Nephron (organoid): Measurements from ENCODE around the gene LUC7L2.

ENCODE experiments used
- H3K27ac Mint-ChIP-seq, 3 experiments: 2 replicates each; pipeline ENCODE4 v1.8.0; 2020; ENCODE audit warnings: mixed read lengths in 3 of 3, mild to moderate bottlenecking in 2 of 3, moderate library complexity in 1 of 3
- H3K27me3 Mint-ChIP-seq: 2 replicates; pipeline ENCODE4 v1.8.0; 2021; ENCODE audit warnings: low read depth, mild to moderate bottlenecking, moderate library complexity, mixed read lengths
- H3K36me3 Mint-ChIP-seq: 2 replicates; pipeline ENCODE4 v1.8.0; 2020; ENCODE audit warnings: low read depth, mixed read lengths
- H3K4me1 Mint-ChIP-seq: 2 replicates; pipeline ENCODE4 v1.8.0; 2020; ENCODE audit warnings: mixed read lengths
- H3K4me3 Mint-ChIP-seq, 3 experiments: 2 replicates each; pipeline ENCODE4 v1.8.0; 2020; ENCODE audit warnings: mild to moderate bottlenecking in 3 of 3, mixed read lengths in 3 of 3, moderate library complexity in 2 of 3
- H3K9me3 Mint-ChIP-seq: 2 replicates; pipeline ENCODE4 v1.8.0; 2020; ENCODE audit warnings: mixed read lengths
- TF ChIP-seq, protein P1 (sequence below), 3 experiments: fragments of 200-600 bp; sonication (generic); IDR thresholded peaks; one replicate each; pipeline ENCODE4 v1.5.0; 2021; ENCODE audit warnings: antibody characterized with exemption in 3 of 3; ENCODE audit not compliant: unreplicated experiment in 3 of 3

The LUC7L2 gene

DNA sequence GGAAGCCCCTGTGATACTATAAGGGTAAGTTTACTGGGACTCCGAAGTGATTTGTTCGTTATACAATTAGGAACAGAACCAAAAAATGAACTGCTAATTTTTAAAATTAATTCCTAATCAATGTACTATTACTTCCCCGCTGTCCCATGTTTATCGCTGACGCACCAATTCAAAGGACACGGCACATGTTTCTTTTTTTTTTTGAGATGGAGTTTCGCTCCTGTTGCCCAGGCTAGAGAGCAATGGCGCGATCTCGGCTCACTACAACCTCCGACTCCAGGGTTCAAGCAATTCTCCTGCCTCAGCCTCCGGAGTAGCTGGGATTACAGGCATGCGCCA, 20.0 kb upstream of the LUC7L2 start:
- H3K27ac Mint-ChIP-seq, result peak overlapping the region; percentile 100
- peaks cover 11% of the 10 kb centered on the region for H3K9me3 Mint-ChIP-seq
- H3K4me3 Mint-ChIP-seq, result peak overlapping the region; percentile 91 to 93 (median 91)
- peaks cover 12% of the 10 kb centered on the region for H3K36me3 Mint-ChIP-seq
- peaks cover 6% of the 10 kb centered on the region for H3K27me3 Mint-ChIP-seq
- TF ChIP-seq, protein P1, sequence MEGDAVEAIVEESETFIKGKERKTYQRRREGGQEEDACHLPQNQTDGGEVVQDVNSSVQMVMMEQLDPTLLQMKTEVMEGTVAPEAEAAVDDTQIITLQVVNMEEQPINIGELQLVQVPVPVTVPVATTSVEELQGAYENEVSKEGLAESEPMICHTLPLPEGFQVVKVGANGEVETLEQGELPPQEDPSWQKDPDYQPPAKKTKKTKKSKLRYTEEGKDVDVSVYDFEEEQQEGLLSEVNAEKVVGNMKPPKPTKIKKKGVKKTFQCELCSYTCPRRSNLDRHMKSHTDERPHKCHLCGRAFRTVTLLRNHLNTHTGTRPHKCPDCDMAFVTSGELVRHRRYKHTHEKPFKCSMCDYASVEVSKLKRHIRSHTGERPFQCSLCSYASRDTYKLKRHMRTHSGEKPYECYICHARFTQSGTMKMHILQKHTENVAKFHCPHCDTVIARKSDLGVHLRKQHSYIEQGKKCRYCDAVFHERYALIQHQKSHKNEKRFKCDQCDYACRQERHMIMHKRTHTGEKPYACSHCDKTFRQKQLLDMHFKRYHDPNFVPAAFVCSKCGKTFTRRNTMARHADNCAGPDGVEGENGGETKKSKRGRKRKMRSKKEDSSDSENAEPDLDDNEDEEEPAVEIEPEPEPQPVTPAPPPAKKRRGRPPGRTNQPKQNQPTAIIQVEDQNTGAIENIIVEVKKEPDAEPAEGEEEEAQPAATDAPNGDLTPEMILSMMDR (IDR thresholded peaks at IDR 0.05; ENCODE audit: unreplicated experiment in 3 of 3), result no peak
- H3K4me1 Mint-ChIP-seq, result peaks cover 8% of the 10 kb centered on the region

DNA sequence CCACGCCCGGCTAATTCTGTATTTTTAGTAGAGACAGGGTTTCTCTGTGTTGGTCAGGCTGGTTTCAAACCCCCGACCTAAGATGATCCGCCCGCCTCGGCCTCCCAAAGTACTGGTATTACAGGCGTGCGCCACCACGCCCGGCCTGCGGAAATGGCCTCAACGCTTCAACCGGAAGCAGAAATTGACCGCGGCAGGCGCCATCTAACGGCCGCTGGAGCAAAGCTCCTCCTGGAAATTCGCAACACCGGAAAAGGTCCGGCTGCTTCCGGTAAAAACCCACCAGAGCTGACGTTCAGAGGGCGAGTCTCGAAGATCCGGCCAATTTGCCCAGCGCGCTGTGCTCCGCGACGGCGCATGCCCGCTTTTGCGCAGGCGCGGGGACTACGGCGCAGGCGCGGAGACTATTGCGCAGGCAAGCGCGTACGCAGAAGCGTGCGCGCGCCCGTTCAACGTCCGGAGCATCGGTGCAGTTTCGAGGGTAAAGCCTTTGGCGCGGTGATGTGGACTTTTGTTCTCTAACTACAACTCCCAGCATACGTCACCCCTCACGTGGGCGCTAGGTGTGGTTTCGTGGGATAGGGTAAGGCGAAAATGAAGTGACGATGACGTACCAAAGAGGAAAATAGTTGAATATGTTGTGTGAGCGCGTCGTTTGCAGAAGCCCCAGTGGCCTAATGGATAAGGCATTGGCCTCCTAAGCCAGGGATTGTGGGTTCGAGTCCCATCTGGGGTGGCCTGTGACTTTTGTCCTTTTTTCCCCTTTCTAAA, 19.5 kb upstream of the LUC7L2 start:
- Mint-ChIP-seq H3K27ac (peak overlapping the region; percentile 100), H3K4me3 (peak overlapping the region; percentile 91 to 93 (median 91)), H3K27me3 (peaks cover 6% of the 10 kb centered on the region), H3K9me3 (peaks cover 11% of the 10 kb centered on the region), H3K4me1 (peaks cover 8% of the 10 kb centered on the region), H3K36me3 (peaks cover 16% of the 10 kb centered on the region)
- TF ChIP-seq, protein P1 (IDR thresholded peaks at IDR 0.05; ENCODE audit: unreplicated experiment in 3 of 3), result peak; percentile 76 to 85 (median 82)

DNA sequence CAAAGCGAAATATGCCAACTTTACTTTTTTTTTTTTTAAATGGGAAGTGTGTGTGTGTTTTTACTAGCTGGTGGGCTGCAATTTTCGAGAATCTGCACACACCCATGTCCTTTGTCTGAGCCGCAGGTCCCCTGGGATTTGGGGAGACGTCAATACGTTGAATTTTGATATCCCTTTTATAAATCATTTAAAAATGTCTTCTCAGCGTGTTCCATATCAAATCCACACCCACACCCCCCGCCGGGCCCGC, 19.0 kb upstream of the LUC7L2 start:
- Mint-ChIP-seq H3K27ac (peak overlapping the region; percentile 100), H3K27me3 (peaks cover 6% of the 10 kb centered on the region), H3K36me3 (peaks cover 19% of the 10 kb centered on the region), H3K4me3 (peak overlapping the region; percentile 91 to 93 (median 91)), H3K9me3 (peaks cover 11% of the 10 kb centered on the region), H3K4me1 (peaks cover 8% of the 10 kb centered on the region)
- TF ChIP-seq, protein P1 (IDR thresholded peaks at IDR 0.05; ENCODE audit: unreplicated experiment in 3 of 3), result no peak

DNA sequence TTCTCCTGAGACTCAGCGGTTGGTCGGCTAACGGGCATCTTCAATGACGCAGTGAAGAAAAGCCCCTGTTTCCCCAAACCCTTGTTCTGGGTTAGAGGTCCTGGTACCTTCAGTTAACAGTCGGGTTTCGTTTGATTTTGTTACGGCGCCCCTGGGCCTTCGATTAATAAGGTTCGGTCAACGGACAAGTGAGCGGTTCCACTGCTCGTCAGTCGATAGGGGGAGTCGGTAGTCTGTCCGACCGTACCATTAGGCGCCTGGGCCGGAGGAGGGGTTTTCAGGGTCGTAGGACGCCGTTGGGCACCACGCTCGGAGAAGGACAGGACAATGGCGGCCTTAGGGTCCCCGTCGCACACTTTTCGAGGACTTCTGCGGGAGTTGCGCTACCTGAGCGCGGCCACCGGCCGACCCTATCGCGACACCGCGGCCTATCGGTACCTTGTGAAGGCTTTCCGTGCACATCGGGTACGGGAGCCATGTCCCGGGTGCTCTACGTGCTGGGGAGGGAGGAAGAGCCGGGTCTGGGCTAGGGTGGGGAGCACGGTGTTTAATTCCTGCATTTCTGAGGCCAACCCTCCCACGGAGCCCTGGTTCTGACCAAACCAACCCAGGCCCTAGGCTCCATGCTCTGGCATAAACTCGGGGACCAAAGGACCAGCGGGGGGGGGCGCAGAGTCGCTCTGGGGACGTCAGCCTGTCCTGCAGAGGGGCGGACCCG, 18.5 kb upstream of the LUC7L2 start, which contains the start of gene FMC1:
TSS of gene FMC1 (plus strand) at position 280 of the 718 bp plus-strand sequence. CDS start at position 328, 48 bp downstream.
- peaks cover 22% of the 10 kb centered on the region for H3K36me3 Mint-ChIP-seq
- H3K4me3 Mint-ChIP-seq, result peak within 1 kb of the TSS; percentile 91 to 93 (median 91)
- TF ChIP-seq, protein P1 (IDR thresholded peaks at IDR 0.05; ENCODE audit: unreplicated experiment in 3 of 3), result peak in 2 of 3 experiments; percentile 12 to 24
- peaks cover 6% of the 10 kb centered on the region for H3K27me3 Mint-ChIP-seq
- H3K27ac Mint-ChIP-seq, result peak within 1 kb of the TSS; percentile 100
- H3K4me1 Mint-ChIP-seq, result peaks cover 8% of the 10 kb centered on the region
- peaks cover 11% of the 10 kb centered on the region for H3K9me3 Mint-ChIP-seq

DNA sequence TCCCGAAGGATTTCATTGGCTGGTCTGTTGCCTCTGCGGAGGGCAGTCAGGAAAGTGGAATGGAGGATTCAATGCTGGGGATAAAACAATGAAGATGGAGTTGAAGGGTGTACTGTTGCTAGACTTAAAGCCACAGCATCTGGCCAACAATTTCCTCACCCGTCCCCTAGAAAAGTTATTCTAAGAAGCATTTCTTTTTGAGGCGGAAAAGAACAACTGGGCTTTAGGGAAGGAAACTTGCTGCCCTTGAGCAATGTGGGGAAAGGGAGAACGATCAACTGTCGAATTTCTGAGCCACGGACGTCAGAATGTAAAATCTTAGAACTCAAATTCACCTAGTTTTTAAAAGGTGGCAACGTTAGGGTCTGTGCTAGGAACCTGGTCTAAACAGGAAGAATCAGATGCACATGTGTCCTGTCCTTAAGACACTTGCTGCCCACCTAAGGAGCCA, 17.9 kb upstream of the LUC7L2 start:
- Mint-ChIP-seq H3K36me3 (peaks cover 27% of the 10 kb centered on the region), H3K27ac (peak overlapping the region; percentile 100), H3K4me3 (peak overlapping the region; percentile 91 to 93 (median 91)), H3K9me3 (peaks cover 11% of the 10 kb centered on the region), H3K27me3 (peaks cover 6% of the 10 kb centered on the region), H3K4me1 (peaks cover 8% of the 10 kb centered on the region)
- TF ChIP-seq, protein P1 (IDR thresholded peaks at IDR 0.05; ENCODE audit: unreplicated experiment in 3 of 3), result no peak
